Measurements from ENCODE around the gene SND1. TPM values are rescaled to one million over a fixed set of nuclear protein-coding genes. Genes with fewer than 3 reads are reported as not detected.

The SND1 gene
- total RNA-seq, 3 donors from 2014 or later = 83.5 to 131 (median 120) TPM

- H3K4me3 ChIP-seq = no peak overlapping the region
- no peaks in the 10 kb centered on the region for H3K4me1 ChIP-seq
- H3K9me3 ChIP-seq = no peaks in the 10 kb centered on the region
- intact Hi-C loops (cut with DNase I; ENCODE audit: low total_unique reads) = no loop called here
- no peak for DNase-seq (ENCODE audit: low spot score in 2 of 2)
- no peaks in the 10 kb centered on the region for H3K36me3 ChIP-seq
- H3K27ac ChIP-seq = no peak overlapping the region
- no peaks in the 10 kb centered on the region for H3K27me3 ChIP-seq
- TF ChIP-seq POLR2AphosphoS5 (IDR thresholded peaks at IDR 0.05) (no peak), CTCF (IDR thresholded peaks at IDR 0.05) (no peak), POLR2A (IDR thresholded peaks at IDR 0.05) (no peak)
Measured at GRCh38 chr7:127928852-127929251, 276.9 kb downstream of the SND1 start.

- Histone ChIP-seq H3K36me3 (no peaks in the 10 kb centered on the region), H3K9me3 (no peaks in the 10 kb centered on the region), H3K27me3 (no peaks in the 10 kb centered on the region), H3K4me1 (no peaks in the 10 kb centered on the region), H3K27ac (no peak overlapping the region), H3K4me3 (no peak overlapping the region)
- no peak for DNase-seq (ENCODE audit: low spot score in 2 of 2)
- intact Hi-C loops (cut with DNase I; ENCODE audit: low total_unique reads) = no loop called here
- TF ChIP-seq POLR2A (IDR thresholded peaks at IDR 0.05) (no peak), CTCF (IDR thresholded peaks at IDR 0.05) (no peak), POLR2AphosphoS5 (IDR thresholded peaks at IDR 0.05) (no peak)
Measured at GRCh38 chr7:127930341-127931328, 278.6 kb downstream of the SND1 start.

- H3K36me3 ChIP-seq = no peaks in the 10 kb centered on the region
- H3K27ac ChIP-seq = no peak overlapping the region
- no peaks in the 10 kb centered on the region for H3K4me1 ChIP-seq
- intact Hi-C loops (cut with DNase I; ENCODE audit: low total_unique reads) = no loop called here
- no peak for TF ChIP-seq CTCF (IDR thresholded peaks at IDR 0.05)
- no peaks in the 10 kb centered on the region for H3K27me3 ChIP-seq
- no peaks in the 10 kb centered on the region for H3K9me3 ChIP-seq
- no peak for DNase-seq (ENCODE audit: low spot score in 2 of 2)
- no peak overlapping the region for H3K4me3 ChIP-seq
Measured at GRCh38 chr7:127932076-127932475, 280.1 kb downstream of the SND1 start.

- no peak for TF ChIP-seq POLR2A (IDR thresholded peaks at IDR 0.05)
- no peak for TF ChIP-seq CTCF (IDR thresholded peaks at IDR 0.05)
- TF ChIP-seq POLR2AphosphoS5 (IDR thresholded peaks at IDR 0.05) = no peak
- H3K4me1 ChIP-seq = no peaks in the 10 kb centered on the region
- no peak for DNase-seq (ENCODE audit: low spot score in 2 of 2)
- no peaks in the 10 kb centered on the region for H3K9me3 ChIP-seq
- H3K27me3 ChIP-seq = no peaks in the 10 kb centered on the region
- intact Hi-C loops (cut with DNase I; ENCODE audit: low total_unique reads) = no loop called here
- H3K4me3 ChIP-seq = no peak overlapping the region
- no peak overlapping the region for H3K27ac ChIP-seq
- no peaks in the 10 kb centered on the region for H3K36me3 ChIP-seq
Measured at GRCh38 chr7:127932496-127932895, 280.5 kb downstream of the SND1 start.

- intact Hi-C loops (cut with DNase I; ENCODE audit: low total_unique reads) = no loop called here
- Histone ChIP-seq H3K4me3 (no peak overlapping the region), H3K4me1 (no peaks in the 10 kb centered on the region), H3K27ac (no peak overlapping the region), H3K9me3 (no peaks in the 10 kb centered on the region), H3K36me3 (no peaks in the 10 kb centered on the region), H3K27me3 (no peaks in the 10 kb centered on the region)
- DNase-seq (ENCODE audit: low spot score in 2 of 2) = no peak
- TF ChIP-seq POLR2A (IDR thresholded peaks at IDR 0.05) = no peak
- TF ChIP-seq CTCF (IDR thresholded peaks at IDR 0.05) = no peak
- no peak for TF ChIP-seq POLR2AphosphoS5 (IDR thresholded peaks at IDR 0.05)
Measured at GRCh38 chr7:127933146-127933545, 281.2 kb downstream of the SND1 start.

All from breast epithelium (tissue), 4 donors.